PC-9 (cell line): ENCODE results near the gene RPGRIP1L. TPM values are rescaled to one million over a fixed set of nuclear protein-coding genes. Genes with fewer than 3 reads are reported as not detected.

Experiments
- BruUV-seq: library from RNA; stranded (reverse); fragments of 400-500 nt; replicated peaks from 2 replicates; lab custom pipeline; 2021; lab: Mats Ljungman, UMichigan
- CTCF ChIA-PET: fragments of 300-600 bp; sonication (Branson Sonifier 250); formaldehyde crosslinking; loops from one replicate; lab custom pipeline; 2022; ENCODE audit warnings: antibody characterized with exemption; lab: Charles Lee
- POLR2A ChIA-PET: fragments of 300-600 bp; sonication (Branson Sonifier 250); formaldehyde crosslinking; loops from one replicate; lab custom pipeline; 2022; ENCODE audit warnings: antibody characterized with exemption; ENCODE audit not compliant: unreplicated experiment; lab: Charles Lee
- DNase-seq, 2 experiments: peaks; one replicate each; pipeline versions ENCODE4 v3.0.0 to v3.0.0-alpha.2; 2015 to 2022; ENCODE audit warnings: mixed read lengths in 1 of 2
- H2AFZ ChIP-seq: fragments of 200-600 bp; sonication (generic); 2 replicates; pipeline ENCODE4 v1.8.1; 2017; ENCODE audit warnings: antibody characterized with exemption
- H3F3A ChIP-seq: fragments of 200-600 bp; sonication (generic); 2 replicates; pipeline ENCODE4 v1.8.1; 2017; ENCODE audit warnings: antibody characterized with exemption, mild to moderate bottlenecking, low read depth; ENCODE audit not compliant: insufficient read depth
- H3K27ac ChIP-seq: fragments of 200-600 bp; sonication (generic); 2 replicates; pipeline ENCODE4 v1.6.1; 2016; ENCODE audit warnings: mixed run types
- H3K27me3 ChIP-seq: fragments of 200-600 bp; sonication (generic); 2 replicates; pipeline ENCODE4 v1.6.1; 2016; ENCODE audit warnings: low read depth, mixed run types; ENCODE audit not compliant: insufficient read depth
- H3K36me3 ChIP-seq: fragments of 200-600 bp; sonication (generic); 2 replicates; pipeline ENCODE4 v1.6.1; 2016; ENCODE audit warnings: low read depth, mixed run types
- H3K4me1 ChIP-seq: fragments of 200-600 bp; sonication (generic); replicated peaks from 2 replicates; pipeline ENCODE4 v1.6.1; 2016; ENCODE audit warnings: mixed run types; ENCODE audit not compliant: insufficient read depth
- H3K4me2 ChIP-seq: fragments of 200-600 bp; sonication (generic); 2 replicates; pipeline ENCODE4 v1.6.1; 2017; ENCODE audit warnings: mixed run types
- H3K4me3 ChIP-seq: fragments of 200-600 bp; sonication (generic); 2 replicates; pipeline ENCODE4 v1.6.1; 2016; ENCODE audit warnings: mixed run types
- H3K79me2 ChIP-seq: fragments of 200-600 bp; sonication (generic); 2 replicates; pipeline ENCODE4 v1.6.1; 2017; ENCODE audit warnings: low read depth, mixed run types
- H3K9me2 ChIP-seq: fragments of 200-600 bp; sonication (generic); 2 replicates; pipeline ENCODE4 v1.8.1; 2017; ENCODE audit warnings: mild to moderate bottlenecking; ENCODE audit not compliant: insufficient read depth
- H3K9me3 ChIP-seq: fragments of 200-600 bp; sonication (generic); 2 replicates; pipeline ENCODE4 v1.8.1; 2016; ENCODE audit warnings: low read depth; ENCODE audit not compliant: insufficient read depth
- H4K20me1 ChIP-seq: fragments of 200-600 bp; sonication (generic); 2 replicates; pipeline ENCODE4 v1.8.1; 2017; ENCODE audit not compliant: insufficient read depth
- CTCF ChIP-seq: fragments of 200-600 bp; sonication (generic); conservative IDR thresholded peaks from 2 replicates; pipeline ENCODE4 v1.6.1; 2017; ENCODE audit warnings: mixed run types, antibody characterized with exemption, mild to moderate bottlenecking, moderate library complexity
- EZH2 ChIP-seq: fragments of 200-600 bp; sonication (generic); IDR thresholded peaks from 2 replicates; pipeline ENCODE4 v1.8.0; 2017; ENCODE audit warnings: antibody characterized with exemption, low read depth
- intact Hi-C: fragments of 100-400 bp; cut with micrococcal nuclease; formaldehyde crosslinking; loops from one replicate; pipeline ENCODE4 v1.10.0; 2022; ENCODE audit not compliant: unreplicated experiment
- total RNA-seq: library from RNA; stranded (reverse); gene quantifications from 2 replicates; pipeline ENCODE4 v1.2.3, GENCODE V29; 2021

Gene RPGRIP1L
- total RNA-seq, 1 experiment from 2014 or later = 14.0 TPM

DNA sequence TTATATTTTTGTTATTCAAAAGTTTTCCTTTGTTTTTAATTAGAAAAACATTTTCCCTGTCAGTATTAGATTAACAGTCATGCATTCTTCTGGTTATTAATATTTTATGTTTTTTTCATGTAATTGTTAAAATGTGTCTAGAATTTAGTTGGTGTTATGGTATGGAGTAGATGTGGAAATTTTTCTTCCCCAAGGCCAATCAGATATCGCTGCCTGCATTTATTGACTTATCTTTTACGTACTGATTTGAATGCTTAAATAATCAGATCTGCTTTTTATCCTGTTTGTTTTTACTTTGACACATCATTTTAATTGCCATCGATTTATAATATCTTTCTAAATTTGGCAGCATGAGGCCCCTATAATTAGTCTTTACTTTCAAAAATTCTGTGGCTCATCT lies 13.9 kb upstream of the RPGRIP1L start:
- H3K4me3 ChIP-seq = no peak overlapping the region
- no TSS peak for BruUV-seq
- no peak overlapping the region for H2AFZ ChIP-seq
- intact Hi-C loops = no loop called here
- H3K27me3 ChIP-seq = no peaks in the 10 kb centered on the region
- H3K36me3 ChIP-seq = no peaks in the 10 kb centered on the region; the same call in 1 of the 2 replicates
- POLR2A ChIA-PET = no interaction called here
- H4K20me1 ChIP-seq = no peaks in the 10 kb centered on the region; the same call in 1 of the 2 replicates
- no peaks in the 10 kb centered on the region for H3K9me3 ChIP-seq
- peaks cover 9% of the 10 kb centered on the region for H3K4me1 ChIP-seq
- no peaks in the 10 kb centered on the region for H3F3A ChIP-seq
- no peak for DNase-seq
- TF ChIP-seq CTCF = no peak
- TF ChIP-seq EZH2 = no peak
- H3K79me2 ChIP-seq = peaks cover 69% of the 10 kb centered on the region
- H3K27ac ChIP-seq = no peak overlapping the region
- H3K4me2 ChIP-seq = no peak overlapping the region
- H3K9me2 ChIP-seq = peaks cover 4% of the 10 kb centered on the region; the same call in 1 of the 2 replicates
- CTCF ChIA-PET = no interaction called here

DNA sequence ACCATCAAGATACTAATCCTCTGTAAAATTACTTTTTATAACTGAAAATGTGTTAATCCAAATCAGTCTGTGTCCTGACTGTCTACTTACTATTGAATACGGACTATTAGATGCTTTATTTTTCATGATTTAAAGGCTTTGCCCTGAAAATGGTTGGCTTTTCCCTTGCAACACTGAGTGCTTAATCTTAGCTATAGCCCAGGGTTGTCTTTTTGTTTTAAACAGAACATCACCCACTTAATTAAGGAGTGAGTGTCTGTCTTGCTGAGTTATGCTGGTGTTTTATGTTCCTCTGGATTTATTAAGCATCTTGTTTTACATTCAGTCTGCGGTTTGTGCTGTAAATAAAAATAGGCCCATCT lies 11.3 kb upstream of the RPGRIP1L start:
- no peak for DNase-seq
- BruUV-seq = no TSS peak
- no peak overlapping the region for H2AFZ ChIP-seq
- ChIA-PET CTCF (no interaction called here), POLR2A (no interaction called here)
- TF ChIP-seq EZH2 = no peak
- no peaks in the 10 kb centered on the region; the same call in 1 of the 2 replicates for H3K36me3 ChIP-seq
- H3K9me3 ChIP-seq = no peaks in the 10 kb centered on the region
- no peak overlapping the region for H3K27ac ChIP-seq
- H3K4me1 ChIP-seq = peaks cover 9% of the 10 kb centered on the region
- no peak overlapping the region for H3K4me2 ChIP-seq
- peaks cover 69% of the 10 kb centered on the region for H3K79me2 ChIP-seq
- no peaks in the 10 kb centered on the region for H3F3A ChIP-seq
- peaks cover 4% of the 10 kb centered on the region; the same call in 1 of the 2 replicates for H3K9me2 ChIP-seq
- no peak overlapping the region for H3K4me3 ChIP-seq
- intact Hi-C loops = no loop called here
- H3K27me3 ChIP-seq = no peaks in the 10 kb centered on the region
- no peaks in the 10 kb centered on the region; the same call in 1 of the 2 replicates for H4K20me1 ChIP-seq

- no peak for DNase-seq
- Histone ChIP-seq H3K4me3 (no peak overlapping the region), H3K79me2 (peaks cover 69% of the 10 kb centered on the region), H3K4me2 (no peak overlapping the region), H3K9me2 (peaks cover 4% of the 10 kb centered on the region; the same call in 1 of the 2 replicates), H3K36me3 (no peaks in the 10 kb centered on the region; the same call in 1 of the 2 replicates), H2AFZ (no peak overlapping the region), H3K27ac (no peak overlapping the region), H4K20me1 (no peaks in the 10 kb centered on the region; the same call in 1 of the 2 replicates), H3K9me3 (no peaks in the 10 kb centered on the region), H3K27me3 (no peaks in the 10 kb centered on the region), H3F3A (no peaks in the 10 kb centered on the region), H3K4me1 (peaks cover 9% of the 10 kb centered on the region)
- ChIA-PET POLR2A (no interaction called here), CTCF (no interaction called here)
- TF ChIP-seq EZH2 = no peak
- no peak for TF ChIP-seq CTCF
- intact Hi-C loops = no loop called here
- no TSS peak for BruUV-seq
Measured at GRCh38 chr16:53714205-53715022, 10.8 kb upstream of the RPGRIP1L start.
